T-helper 2 cell treated with Interferon-gamma antibody and Interleukin-4, amounts not matched to agents 100 ng/mL and 5 ng/mL, for 36 hours (primary cell): ENCODE measurements around the gene TFF2. TPM values are rescaled to one million over a fixed set of nuclear protein-coding genes. Genes with fewer than 3 reads are reported as not detected.

Source experiments
- intact Hi-C: fragments of 100-400 bp; cut with micrococcal nuclease; formaldehyde crosslinking; loops from one replicate; pipeline ENCODE4 v1.15.1; 2023
- total RNA-seq: library from RNA; stranded (reverse); gene quantifications from 2 replicates; pipeline ENCODE4 v1.2.3, GENCODE V29; 2022

The TFF2 gene
- total RNA-seq, 1 donor from 2014 or later: not detected

DNA sequence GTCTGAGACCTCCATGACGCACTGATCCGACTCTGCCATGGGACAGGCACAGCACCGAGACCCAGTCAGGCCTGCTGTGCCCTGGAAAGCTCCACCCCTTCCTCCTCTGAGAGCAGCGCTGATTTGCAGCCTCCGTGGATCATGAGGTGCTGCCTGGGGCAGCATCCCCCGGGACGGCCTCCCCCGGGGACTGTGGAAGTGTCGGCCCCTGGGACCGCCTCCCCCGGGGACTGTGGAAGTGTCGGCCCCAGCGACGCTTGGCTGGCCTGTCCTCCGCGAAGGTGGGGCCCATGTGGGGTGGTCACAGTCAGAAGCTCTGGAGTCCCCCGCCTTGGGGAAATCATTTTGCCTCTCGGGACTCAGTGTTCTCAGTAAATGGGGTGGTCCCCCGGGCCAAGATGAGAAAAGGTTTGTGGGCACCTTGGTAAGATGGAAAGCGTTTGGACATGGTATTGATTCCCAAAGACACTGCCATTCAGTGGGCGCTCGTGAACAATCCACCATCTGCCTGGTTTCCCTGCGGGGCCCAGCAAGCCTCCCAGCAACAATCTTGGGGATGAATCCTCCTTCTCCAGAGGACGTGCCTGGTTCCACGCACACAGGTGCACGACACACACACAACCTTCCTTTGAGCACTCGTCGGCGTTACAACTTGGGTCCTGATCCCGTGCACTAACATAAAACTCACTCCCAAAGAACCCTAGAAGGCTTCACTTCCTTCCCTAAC is 3.0 kb downstream of the TFF2 start:
- intact Hi-C loops: no loop called here

DNA sequence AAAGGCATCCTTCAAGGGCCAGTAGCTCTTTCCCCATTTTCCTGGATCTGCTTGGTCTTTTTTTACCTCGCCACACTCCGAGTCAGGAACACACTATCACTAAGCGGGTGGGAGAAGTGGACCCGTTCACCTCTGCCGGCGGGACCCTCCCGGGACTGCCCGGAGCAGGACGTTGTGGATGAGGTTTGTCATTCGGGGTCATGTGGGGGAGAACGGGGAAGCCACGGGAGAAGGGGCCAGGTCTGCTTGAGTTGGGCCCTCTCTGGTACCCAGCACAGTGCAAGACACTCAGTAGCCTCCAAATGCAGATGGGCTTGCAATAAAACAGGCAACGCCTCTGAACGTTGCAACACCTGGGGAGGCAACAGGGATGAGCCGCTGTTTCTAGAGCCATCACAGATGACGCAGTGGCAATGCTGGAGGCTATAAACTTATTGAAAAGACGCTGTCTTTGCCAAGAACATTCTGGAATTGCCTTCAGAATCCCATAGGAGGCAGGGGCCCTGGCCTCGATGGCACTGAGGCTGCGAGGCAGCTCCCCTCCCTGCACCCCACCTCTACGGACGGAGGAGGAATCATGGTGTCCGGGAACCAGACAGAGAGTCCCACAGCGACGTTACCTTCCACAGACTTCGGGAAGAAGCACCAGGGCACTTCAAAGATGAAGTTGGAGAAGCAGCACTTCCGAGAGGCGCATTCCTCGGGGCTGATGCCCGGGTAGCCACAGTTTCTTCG is 3.8 kb downstream of the TFF2 start:
- intact Hi-C loops: no loop called here

GRCh38 chr21:42346441-42346840 is 4.4 kb downstream of the TFF2 start:
- intact Hi-C loops: no loop called here

DNA sequence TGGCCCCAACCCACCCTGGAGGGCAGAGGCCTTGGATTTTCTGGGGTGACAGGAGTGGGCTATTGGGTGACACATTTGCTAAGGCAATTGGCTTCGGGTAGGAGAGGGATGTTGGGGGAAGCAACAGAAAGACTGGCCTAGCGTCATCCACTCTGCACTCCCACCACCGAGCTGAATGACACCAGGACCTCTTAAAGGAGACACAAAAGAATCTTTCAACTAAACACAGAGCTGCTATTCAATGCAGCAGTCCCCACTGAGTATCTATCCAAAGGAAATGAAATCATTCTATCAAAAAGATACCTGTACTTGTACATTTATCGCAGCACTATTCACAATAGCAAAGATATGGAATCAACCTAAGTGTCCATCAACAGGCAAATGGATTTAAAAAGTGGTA is 6.2 kb downstream of the TFF2 start:
- intact Hi-C loops: no loop called here

GRCh38 chr21:42343963-42344510 is 6.8 kb downstream of the TFF2 start:
- intact Hi-C loops: no loop called here

DNA sequence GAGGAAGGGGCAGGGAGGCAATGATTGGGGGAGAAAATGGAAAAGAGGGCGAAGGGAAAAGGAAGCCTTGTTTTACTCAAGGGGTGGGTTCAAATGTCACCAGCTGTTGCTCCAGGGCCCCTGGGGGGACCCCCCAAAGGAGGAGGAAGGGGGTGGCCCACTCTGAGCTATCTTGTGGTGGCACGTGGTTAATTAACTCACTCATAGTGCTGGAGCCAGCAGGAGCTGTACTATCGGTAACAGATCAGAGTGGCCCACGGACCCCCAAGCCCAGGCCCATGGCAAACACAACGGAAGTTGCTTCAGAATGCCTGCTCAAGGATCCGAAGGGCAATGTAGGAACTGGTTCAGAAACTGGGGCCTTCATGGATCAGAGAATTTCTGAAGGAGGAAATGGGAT is 7.2 kb downstream of the TFF2 start:
- intact Hi-C loops: no loop called here

GRCh38 chr21:42343101-42343500 is 7.7 kb downstream of the TFF2 start:
- intact Hi-C loops: no loop called here

- intact Hi-C loops: no loop called here
Observed at GRCh38 chr21:42341776-42342542, 8.8 kb downstream of the TFF2 start.

DNA sequence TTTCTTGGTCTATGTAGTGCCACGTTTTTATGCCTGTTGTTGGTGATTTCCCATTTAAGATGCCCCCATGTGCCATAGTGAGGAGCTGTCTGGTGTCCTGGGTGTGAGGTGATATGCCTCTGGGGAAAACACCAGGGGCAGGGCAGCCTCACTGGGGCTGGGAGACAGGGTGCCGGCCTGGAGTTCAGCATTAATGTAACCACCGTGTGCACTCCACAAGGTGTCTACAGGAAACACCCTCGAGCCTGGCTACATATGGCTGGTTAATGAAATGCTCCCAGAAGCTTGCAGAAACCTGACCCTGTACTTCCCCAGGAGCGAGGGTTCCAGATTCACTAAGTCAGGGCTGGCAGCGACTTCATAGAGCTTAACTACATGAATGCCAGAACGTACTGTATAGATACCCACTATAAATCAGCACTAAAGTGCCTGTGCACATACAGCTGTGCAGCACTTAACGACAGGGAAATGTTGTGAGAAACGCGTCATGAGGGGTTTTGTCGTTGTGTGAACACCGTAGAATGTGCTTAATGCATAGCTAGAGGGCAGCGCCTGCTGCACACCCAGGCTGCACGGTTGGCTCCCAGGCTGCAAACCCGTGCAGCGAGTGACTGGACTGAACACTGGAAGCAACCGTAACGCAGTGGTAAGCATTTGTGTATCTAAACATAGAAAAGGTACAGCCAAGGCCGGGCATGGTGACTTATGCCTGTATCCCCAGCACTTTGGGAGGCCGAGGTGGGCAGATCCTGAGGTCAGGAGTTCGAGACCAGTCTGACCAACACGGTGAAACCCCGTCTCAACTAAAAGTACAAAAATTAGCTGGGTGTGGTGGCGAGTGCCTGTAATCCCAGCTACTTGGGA is 10.4 kb downstream of the TFF2 start:
- intact Hi-C loops: no loop called here

DNA sequence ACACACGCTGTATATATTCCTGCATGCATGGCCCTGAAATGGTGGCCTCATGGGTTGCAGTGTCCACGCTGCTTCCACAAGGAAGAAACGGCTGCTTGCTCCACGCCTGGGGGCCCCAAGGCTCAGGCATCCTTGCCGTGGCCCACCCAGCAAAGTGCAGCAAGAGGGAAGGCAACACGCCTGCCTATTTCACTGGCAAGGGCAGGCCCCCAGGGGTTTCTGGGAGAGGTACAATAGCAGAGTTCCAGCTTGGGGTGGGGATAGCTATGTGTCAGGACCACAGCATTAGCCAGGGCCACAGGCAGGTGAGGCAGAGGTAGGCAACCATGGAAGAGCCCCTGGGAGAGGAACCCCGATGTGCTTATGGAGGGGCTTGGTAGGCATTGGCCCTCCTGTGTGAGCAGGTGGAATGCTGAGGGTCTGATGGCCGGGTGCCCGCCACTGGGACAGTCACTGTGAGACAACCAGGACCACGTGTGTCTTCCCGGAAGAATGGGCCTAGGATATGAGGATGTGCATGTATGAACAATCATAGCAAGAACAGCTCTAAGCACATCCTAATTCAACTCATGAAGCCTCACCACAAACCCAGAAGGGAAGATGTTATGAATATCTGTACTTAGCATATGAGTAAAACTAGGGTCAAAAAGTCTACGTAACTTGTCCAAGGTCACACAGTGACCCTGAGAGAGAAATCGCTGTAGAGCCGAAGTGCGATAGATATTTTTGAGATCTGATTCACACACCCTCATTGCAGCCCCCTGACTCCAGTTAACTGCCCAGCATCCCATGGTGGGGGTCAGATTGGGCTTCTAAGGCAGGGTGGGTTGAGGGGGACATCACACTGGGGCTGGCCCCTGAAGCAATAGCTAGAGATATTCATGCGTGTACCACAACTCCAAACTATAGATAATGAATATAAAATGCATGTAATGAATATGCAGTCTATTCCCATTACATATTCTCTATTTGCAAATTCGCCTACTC is 11.8 kb downstream of the TFF2 start:
- intact Hi-C loops: loop anchor here (1.0 to 5.0 kb wide), 3 partner anchors 63 to 111 kb away; partner anchors contain the start of gene UBASH3A

- intact Hi-C loops: loop anchor here (1.0 to 5.0 kb wide), 3 partner anchors 64 to 112 kb away; partner anchors contain the start of gene UBASH3A
Observed at GRCh38 chr21:42337830-42338728, 12.7 kb downstream of the TFF2 start.

GRCh38 chr21:42337276-42337675 is 13.5 kb downstream of the TFF2 start:
- intact Hi-C loops: loop anchor here (5.0 kb wide), 2 partner anchors 65 to 90 kb away; partner anchors contain the start of gene UBASH3A

DNA sequence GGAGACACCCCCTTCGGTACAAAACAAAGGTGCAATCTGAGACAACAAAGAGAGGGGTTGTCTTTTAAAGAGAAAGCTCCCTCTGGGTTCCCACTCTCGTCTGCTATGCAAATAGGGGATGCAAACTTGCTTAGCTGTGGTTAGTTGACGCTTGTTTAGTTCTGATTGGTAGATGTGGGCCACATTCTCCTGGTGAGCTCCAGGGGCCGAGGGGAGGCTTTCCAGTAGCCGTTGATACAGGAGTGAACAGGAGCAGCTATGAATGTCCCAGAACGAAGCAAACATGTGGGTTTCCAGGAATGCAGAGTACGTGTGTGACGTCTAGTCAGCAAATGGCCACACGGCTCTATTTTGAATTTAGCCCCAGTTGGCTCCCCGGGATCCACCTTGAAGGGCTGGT is 14.7 kb downstream of the TFF2 start:
- intact Hi-C loops: loop anchor here (5.0 kb wide), 2 partner anchors 66 to 91 kb away; partner anchors contain the start of gene UBASH3A

GRCh38 chr21:42332557-42333317 is 18.1 kb downstream of the TFF2 start:
- intact Hi-C loops: no loop called here

DNA sequence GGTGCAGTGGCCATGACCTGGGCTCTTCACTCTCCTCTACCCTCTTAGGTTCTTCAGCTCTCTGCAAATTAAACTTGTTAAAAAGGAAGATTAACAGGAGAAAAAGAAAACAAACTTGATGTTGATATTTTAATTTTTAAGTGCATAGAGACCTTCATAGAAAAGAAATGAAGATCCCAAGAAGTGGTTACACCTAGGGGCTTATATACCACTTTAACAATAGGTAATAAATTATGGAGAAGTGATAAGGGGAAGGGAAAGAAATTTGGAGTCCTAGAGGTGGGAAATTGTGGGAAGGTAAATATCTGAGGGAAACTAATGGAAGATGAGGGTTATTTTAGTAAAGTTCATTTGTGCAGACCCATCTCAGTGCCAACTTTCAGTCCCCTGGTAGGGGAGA is 19.1 kb downstream of the TFF2 start:
- intact Hi-C loops: no loop called here

DNA sequence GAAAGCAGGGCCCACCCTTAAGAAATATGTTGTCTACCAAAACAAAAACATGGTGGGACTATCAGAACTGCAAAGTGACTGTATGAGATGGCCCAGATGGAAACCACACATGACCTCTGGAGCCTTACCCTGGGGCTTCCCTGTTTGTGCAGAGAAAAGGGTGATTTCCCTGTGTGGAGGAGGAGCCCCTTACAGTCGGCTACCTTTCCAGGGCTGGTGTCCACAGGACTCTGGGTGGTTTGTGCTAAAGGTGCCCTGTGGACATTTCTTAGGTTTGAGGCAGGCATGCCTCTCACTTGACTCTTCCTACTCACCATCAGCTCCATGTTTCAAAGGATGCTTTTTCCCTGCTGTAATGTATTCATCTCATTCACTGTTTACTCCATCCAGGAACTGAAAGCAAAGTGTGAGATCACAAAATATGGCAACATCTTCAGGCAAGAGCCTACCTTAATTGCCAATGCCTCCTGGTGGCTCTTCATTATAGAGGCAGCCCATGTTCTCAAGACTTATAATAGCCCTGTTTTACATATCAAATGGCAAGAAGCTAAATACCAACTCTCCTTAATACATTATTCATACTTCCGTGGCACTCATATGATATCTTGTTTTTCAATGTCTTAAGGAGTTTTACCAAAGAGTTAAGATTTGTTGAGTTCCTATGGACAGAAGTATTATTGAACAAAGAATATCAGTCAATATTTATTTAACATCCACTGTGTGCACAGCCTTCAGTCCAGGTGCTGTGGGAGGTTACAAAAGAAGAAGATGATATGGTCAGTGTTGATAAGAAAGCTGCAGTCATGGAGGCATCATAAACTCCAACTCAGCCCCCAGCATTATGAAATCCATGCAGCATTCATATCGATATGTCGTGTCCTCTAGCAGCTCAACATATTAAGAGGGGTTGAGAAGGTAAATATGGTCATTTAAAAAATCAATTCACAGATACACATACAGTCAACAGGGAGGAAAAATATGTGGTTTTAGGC is 20.1 kb downstream of the TFF2 start:
- intact Hi-C loops: no loop called here
